GM23338 (cell line): ENCODE measurements around the gene NABP1. TPM values are rescaled to one million over a fixed set of nuclear protein-coding genes. Genes with fewer than 3 reads are reported as not detected.
A peak's percentile ranks its signal among the peaks of the same experiment; 100 is the strongest.

Source experiments
- ATAC-seq: fragments of 200-7000 bp; cut with Tn5 transposase; 3 replicates; pipeline ENCODE4 v1.9.1; 2020
- DNase-seq: peaks from one replicate; pipeline ENCODE4 v3.0.0-alpha.2; 2015; ENCODE audit warnings: low spot score
- H2AFZ ChIP-seq: fragments of 200-600 bp; sonication (generic); 2 replicates; pipeline ENCODE4 v1.8.0; 2016; ENCODE audit warnings: antibody characterized with exemption, mild to moderate bottlenecking, moderate library complexity
- H3F3A ChIP-seq: fragments of 200-600 bp; sonication (generic); replicated peaks from 2 replicates; pipeline ENCODE4 v1.8.0; 2017; ENCODE audit warnings: antibody characterized with exemption, mixed run types, low read depth
- H3K27ac ChIP-seq: fragments of 200-600 bp; sonication (generic); 2 replicates; pipeline ENCODE4 v1.6.1; 2016; ENCODE audit warnings: low read depth
- H3K27me3 ChIP-seq: fragments of 200-600 bp; sonication (generic); 2 replicates; pipeline ENCODE4 v1.8.0; 2016; ENCODE audit warnings: mild to moderate bottlenecking, mixed run types, moderate library complexity; ENCODE audit not compliant: insufficient read depth
- H3K36me3 ChIP-seq: fragments of 200-600 bp; sonication (generic); 2 replicates; pipeline ENCODE4 v1.8.0; 2016; ENCODE audit warnings: mild to moderate bottlenecking; ENCODE audit not compliant: insufficient read depth
- H3K4me1 ChIP-seq: fragments of 200-600 bp; sonication (generic); 2 replicates; pipeline ENCODE4 v1.8.0; 2016; ENCODE audit warnings: mild to moderate bottlenecking, moderate library complexity; ENCODE audit not compliant: insufficient read depth
- H3K4me2 ChIP-seq: fragments of 200-600 bp; sonication (generic); 2 replicates; pipeline ENCODE4 v1.7.1; 2017; ENCODE audit warnings: mixed run types
- H3K4me3 ChIP-seq: fragments of 200-600 bp; sonication (generic); 2 replicates; pipeline ENCODE4 v1.6.1; 2016; ENCODE audit warnings: mixed run types
- H3K79me2 ChIP-seq: fragments of 200-600 bp; sonication (generic); replicated peaks from 2 replicates; pipeline ENCODE4 v1.8.0; 2017; ENCODE audit warnings: mild to moderate bottlenecking; ENCODE audit not compliant: insufficient read depth
- H3K9me2 ChIP-seq: fragments of 200-600 bp; sonication (generic); 2 replicates; pipeline ENCODE4 v1.8.0; 2017; ENCODE audit not compliant: insufficient read depth
- H4K20me1 ChIP-seq: fragments of 200-600 bp; sonication (generic); replicated peaks from 2 replicates; pipeline ENCODE4 v1.8.0; 2017; ENCODE audit warnings: mild to moderate bottlenecking; ENCODE audit not compliant: insufficient read depth
- H3K27ac Mint-ChIP-seq: 2 replicates; pipeline ENCODE4 v1.8.0; 2020; ENCODE audit warnings: inconsistent platforms, mild to moderate bottlenecking, moderate library complexity, mixed read lengths
- H3K27me3 Mint-ChIP-seq: 3 replicates; pipeline ENCODE4 v1.8.0; 2022; ENCODE audit warnings: low read depth, mild to moderate bottlenecking, moderate library complexity, mixed read lengths, inconsistent platforms; ENCODE audit not compliant: insufficient read depth, poor library complexity
- H3K36me3 Mint-ChIP-seq: 3 replicates; pipeline ENCODE4 v1.8.0; 2021; ENCODE audit warnings: low read depth, mild to moderate bottlenecking, inconsistent platforms, moderate library complexity, mixed read lengths
- H3K4me1 Mint-ChIP-seq: 3 replicates; pipeline ENCODE4 v1.8.0; 2020; ENCODE audit warnings: mild to moderate bottlenecking, inconsistent platforms, mixed read lengths
- H3K4me3 Mint-ChIP-seq: 3 replicates; pipeline ENCODE4 v1.8.0; 2021; ENCODE audit warnings: moderate library complexity, mild to moderate bottlenecking, inconsistent platforms, mixed read lengths
- H3K9me3 Mint-ChIP-seq: 3 replicates; pipeline ENCODE4 v1.8.0; 2020; ENCODE audit warnings: moderate library complexity, mild to moderate bottlenecking, inconsistent platforms, mixed read lengths
- ETS1 ChIP-seq: IDR thresholded peaks from 2 replicates; pipeline ENCODE4 v1.6.1; 2016; ENCODE audit warnings: antibody characterized with exemption
- EZH2 ChIP-seq: fragments of 200-600 bp; sonication (generic); IDR thresholded peaks from one replicate; pipeline ENCODE4 v1.8.0; 2017; ENCODE audit warnings: antibody characterized with exemption, mild to moderate bottlenecking, low read depth; ENCODE audit not compliant: unreplicated experiment
- EZH2phosphoT487 ChIP-seq: fragments of 200-600 bp; sonication (generic); IDR thresholded peaks from one replicate; pipeline ENCODE4 v1.8.1; 2018; ENCODE audit warnings: antibody characterized with exemption; ENCODE audit not compliant: unreplicated experiment
- JUNB ChIP-seq: IDR thresholded peaks from one replicate; pipeline ENCODE4 v1.6.1; 2016; ENCODE audit warnings: antibody characterized with exemption; ENCODE audit not compliant: unreplicated experiment
- NANOG ChIP-seq: IDR thresholded peaks from 2 replicates; pipeline ENCODE4 v1.6.1; 2016; ENCODE audit warnings: antibody characterized with exemption, borderline replicate concordance
- POLR2AphosphoS5 ChIP-seq: IDR thresholded peaks from 2 replicates; pipeline ENCODE4 v1.6.1; 2016; ENCODE audit warnings: antibody characterized with exemption, low read depth
- REST ChIP-seq: IDR thresholded peaks from one replicate; pipeline ENCODE4 v1.6.1; 2018; ENCODE audit warnings: antibody characterized with exemption; ENCODE audit not compliant: unreplicated experiment
- ZNF462 ChIP-seq: fragments of 250-450 bp; sonication (Bioruptor Pico); IDR thresholded peaks from 2 replicates; pipeline ENCODE4 v1.5.0; 2020; ENCODE audit warnings: mild to moderate bottlenecking, moderate library complexity
- polyA plus RNA-seq: library from polyadenylated mRNA; unstranded; fragments of >200 nt; fragmentation: Nextera tagmentation; extraction: Ambion mirVana; gene quantifications from 2 replicates; pipeline ENCODE4 v1.2.1, GENCODE V29; 2016
- total RNA-seq: library from RNA; depleted of rRNA; stranded (reverse); fragments of >200 nt; shearing (Covaris generic); gene quantifications from 2 replicates; pipeline ENCODE4 v1.2.3, GENCODE V29; 2014
- TF ChIP-seq, protein P1 (sequence below), 2 experiments: fragments of 200-600 bp in 1 of 2; sonication (generic) in 1 of 2; conservative IDR thresholded peaks; 2 replicates each; pipeline versions ENCODE4 v1.5.1 to v1.6.1; 2016 to 2017; ENCODE audit warnings: antibody characterized with exemption in 2 of 2, low read depth in 2 of 2, mild to moderate bottlenecking in 2 of 2, moderate library complexity in 1 of 2

Gene NABP1
- total and polyA plus RNA-seq, 2 experiments from 2014 or later, result 5.2 to 5.6 TPM

GRCh38 chr2:191691016-191691735 is 13.2 kb downstream of the NABP1 start:
- no peak overlapping the region for H2AFZ ChIP-seq
- Mint-ChIP-seq H3K4me1 (peaks cover 8% of the 10 kb centered on the region; the same call in 2 of the 3 replicates), H3K27ac (no peak overlapping the region), H3K27me3 (peaks cover 3% of the 10 kb centered on the region), H3K36me3 (no peaks in the 10 kb centered on the region), H3K4me3 (no peak overlapping the region), H3K9me3 (no peaks in the 10 kb centered on the region)
- H3K36me3 ChIP-seq, result no peaks in the 10 kb centered on the region
- no peak overlapping the region for H3K4me3 ChIP-seq
- H3K27me3 ChIP-seq, result no peaks in the 10 kb centered on the region
- H4K20me1 ChIP-seq, result no peaks in the 10 kb centered on the region
- no peak overlapping the region for H3K4me2 ChIP-seq
- no peaks in the 10 kb centered on the region for H3F3A ChIP-seq
- TF ChIP-seq POLR2AphosphoS5 (no peak), JUNB (no peak), ETS1 (no peak), EZH2 (no peak), REST (no peak), EZH2phosphoT487 (no peak), NANOG (no peak), ZNF462 (CRISPR knock-in tag) (no peak)
- TF ChIP-seq, protein P1, sequence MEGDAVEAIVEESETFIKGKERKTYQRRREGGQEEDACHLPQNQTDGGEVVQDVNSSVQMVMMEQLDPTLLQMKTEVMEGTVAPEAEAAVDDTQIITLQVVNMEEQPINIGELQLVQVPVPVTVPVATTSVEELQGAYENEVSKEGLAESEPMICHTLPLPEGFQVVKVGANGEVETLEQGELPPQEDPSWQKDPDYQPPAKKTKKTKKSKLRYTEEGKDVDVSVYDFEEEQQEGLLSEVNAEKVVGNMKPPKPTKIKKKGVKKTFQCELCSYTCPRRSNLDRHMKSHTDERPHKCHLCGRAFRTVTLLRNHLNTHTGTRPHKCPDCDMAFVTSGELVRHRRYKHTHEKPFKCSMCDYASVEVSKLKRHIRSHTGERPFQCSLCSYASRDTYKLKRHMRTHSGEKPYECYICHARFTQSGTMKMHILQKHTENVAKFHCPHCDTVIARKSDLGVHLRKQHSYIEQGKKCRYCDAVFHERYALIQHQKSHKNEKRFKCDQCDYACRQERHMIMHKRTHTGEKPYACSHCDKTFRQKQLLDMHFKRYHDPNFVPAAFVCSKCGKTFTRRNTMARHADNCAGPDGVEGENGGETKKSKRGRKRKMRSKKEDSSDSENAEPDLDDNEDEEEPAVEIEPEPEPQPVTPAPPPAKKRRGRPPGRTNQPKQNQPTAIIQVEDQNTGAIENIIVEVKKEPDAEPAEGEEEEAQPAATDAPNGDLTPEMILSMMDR (conservative IDR thresholded peaks at IDR 0.05; ENCODE audit: low read depth in 2 of 2), result peak; percentile 83 to 85
- no peaks in the 10 kb centered on the region; the same call in 1 of the 2 replicates for H3K4me1 ChIP-seq
- DNase-seq, result peak; percentile 73
- peak; percentile 81 for ATAC-seq
- H3K9me2 ChIP-seq, result no peaks in the 10 kb centered on the region
- no peak overlapping the region for H3K27ac ChIP-seq
- no peaks in the 10 kb centered on the region for H3K79me2 ChIP-seq
